ENCODE measurements around the gene MAPK7.
"Not testable (repeated sequence)": the region's sequence is repeated elsewhere in the genome, so short reads cannot be mapped to it uniquely, and the experiment has no call there.

MAPK7 gene

DNA sequence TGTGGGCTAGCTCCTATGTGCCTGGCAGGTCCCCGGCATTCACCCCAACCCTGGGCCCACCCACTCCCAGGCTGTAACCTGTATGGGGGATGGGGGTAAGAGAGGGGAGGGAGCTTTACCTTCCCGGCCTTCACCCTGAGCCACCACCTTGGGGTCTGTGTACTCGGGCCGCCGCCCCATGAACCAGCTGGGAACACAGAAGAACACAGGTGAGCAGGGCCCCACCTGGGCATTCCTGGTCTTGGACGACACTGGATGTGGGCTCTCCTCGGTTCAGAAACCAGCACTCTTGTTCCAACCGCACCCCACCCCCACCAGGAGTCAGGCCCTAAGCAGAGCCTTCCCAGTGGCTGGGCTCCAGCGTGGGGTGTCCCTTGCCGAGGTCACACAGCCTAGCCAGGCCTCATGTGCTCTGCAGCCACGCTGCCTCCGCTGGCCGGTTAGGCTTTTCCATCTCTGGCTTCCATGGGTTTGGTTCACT, 34.6 kb upstream of the MAPK7 start:
- DNase-seq: no peak

DNA sequence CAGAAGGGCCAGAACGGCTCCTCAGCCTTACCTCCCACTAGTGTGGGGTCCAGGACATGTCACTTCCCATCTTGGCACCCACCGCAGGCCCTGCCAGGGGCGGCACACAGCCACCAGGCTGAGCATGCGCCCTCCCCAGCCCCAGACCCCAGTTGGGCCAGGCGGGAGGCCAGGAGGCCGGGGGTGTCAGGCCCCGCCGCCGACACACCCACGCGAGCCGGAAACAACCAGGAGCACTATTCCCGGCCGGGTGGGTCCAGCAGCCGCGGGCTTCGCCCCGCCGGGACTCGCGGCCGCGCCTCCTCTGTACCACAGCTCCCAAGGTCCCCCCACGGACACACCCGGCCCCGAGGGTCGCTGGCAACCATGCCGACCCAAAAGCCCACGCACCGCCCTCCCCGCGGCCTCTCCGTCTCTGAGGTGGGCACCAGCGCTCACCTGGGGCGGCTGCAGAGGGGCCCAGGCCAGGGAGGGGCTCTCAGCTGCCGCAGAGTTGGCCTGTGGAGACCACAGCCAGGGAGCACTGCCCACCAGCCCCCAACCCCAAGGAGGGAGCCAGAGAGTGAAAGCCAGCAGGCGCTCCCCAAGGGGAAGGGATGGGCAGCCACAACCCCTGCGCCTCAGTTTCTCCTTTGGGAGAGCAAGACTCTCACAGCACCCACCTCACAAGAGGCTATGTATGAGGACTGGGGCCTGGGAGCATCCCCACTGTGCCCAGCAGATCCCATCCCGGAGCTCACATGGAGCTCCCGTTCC, 33.8 kb upstream of the MAPK7 start:
- peak; percentile 30 for DNase-seq

DNA sequence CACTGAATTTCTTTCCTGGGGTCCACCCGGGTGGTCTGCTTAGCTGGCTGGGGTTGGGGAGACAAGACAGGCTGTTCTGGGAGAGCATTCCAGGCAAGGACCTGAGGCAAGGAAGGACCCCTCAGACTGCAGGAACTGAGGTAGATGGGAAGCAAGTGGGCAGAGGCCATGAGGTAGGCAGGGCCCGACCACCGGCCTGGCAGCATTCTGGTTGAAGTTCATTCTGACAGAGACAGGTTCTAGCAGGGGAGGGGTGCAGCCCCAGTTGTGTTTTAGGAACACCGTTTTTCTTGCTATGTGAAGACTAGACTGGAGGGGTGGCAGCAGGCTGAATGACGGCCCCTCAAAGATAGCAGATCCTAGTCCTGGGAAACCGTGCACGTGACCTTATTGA, 33.2 kb upstream of the MAPK7 start:
- DNase-seq: peak; percentile 43

GRCh38 chr17:19345486-19346350, 32.6 kb upstream of the MAPK7 start:
- DNase-seq: peak; percentile 26

DNA sequence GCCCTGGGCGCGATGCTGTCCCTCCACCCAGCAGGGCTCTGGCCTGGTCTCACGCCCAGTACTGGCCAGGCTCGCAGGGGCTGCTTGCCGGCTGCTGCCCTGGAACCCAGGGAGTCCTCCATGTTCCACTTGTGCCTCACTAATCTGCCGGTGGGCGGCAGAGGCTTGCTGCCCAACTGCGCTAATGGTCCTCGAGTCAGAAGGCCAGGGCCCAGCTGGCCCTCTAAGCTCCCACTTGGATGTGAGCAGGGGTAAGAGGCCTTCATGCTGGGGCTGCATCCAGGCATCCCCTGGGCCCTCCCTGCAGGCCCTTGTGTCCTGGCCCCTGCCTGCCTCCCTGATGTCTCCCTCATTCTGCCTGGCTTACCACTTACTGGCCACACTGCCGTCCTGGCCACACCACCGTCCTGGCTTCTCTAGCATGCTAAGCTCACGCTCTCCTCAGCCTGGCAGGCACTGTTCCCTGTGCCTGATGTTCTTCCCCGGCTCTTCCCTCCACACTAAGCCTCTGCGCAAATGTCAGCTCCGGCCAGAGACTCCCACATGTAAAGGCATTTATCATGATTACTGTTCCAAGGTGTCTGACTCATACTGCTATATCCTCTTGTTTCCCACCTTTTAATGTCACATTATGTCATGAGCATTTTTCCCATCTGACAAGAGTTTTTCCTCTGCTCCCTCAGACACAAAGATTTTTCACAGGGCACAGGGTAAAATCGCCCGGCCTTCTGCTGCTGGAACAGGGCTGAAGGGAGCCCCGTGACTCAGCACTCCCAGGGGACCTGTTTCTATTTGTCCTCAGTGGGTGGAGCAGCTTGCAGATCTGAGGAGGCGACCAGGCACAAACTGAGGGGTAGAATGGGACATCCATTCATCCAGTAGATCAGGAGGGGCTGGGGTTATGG, 31.7 kb upstream of the MAPK7 start:
- DNase-seq: peak; percentile 26

DNA sequence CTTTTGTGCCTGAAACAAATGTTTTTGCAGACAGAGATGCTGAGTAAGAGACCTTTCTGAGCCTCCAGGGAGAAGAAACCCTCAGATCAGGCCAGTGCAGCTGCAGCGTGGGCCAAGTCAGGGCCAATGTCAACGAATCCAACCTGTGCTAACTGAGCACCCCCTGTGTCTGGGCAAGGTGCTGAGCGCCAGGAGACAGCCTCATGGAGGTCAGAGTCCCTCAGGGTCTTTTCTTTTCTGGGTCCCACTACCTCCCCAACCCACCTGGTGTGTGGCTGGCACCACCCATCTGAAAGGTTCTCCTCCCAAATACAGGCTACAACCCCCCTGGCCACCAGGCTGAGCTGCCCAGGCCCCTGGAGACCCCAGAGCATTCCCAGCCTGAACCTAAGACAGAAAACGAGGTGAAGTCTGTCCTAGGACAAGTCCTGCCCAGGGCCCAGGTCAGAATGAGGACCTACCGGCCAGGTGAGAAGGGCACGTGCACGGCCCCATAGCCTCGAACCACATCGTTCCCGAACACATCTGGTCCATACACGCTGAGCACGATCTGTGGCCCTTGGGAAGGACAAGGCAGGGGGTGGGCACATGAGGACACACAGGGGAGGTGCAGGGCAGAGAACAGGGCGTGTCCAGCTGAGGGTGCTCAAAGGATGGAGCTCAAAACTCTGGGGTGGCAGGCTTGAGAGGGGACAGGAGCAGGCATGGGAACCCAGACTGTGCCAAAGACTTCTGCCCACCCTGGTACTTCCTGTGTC, 30.8 kb upstream of the MAPK7 start:
- DNase-seq: peak; percentile 40

DNA sequence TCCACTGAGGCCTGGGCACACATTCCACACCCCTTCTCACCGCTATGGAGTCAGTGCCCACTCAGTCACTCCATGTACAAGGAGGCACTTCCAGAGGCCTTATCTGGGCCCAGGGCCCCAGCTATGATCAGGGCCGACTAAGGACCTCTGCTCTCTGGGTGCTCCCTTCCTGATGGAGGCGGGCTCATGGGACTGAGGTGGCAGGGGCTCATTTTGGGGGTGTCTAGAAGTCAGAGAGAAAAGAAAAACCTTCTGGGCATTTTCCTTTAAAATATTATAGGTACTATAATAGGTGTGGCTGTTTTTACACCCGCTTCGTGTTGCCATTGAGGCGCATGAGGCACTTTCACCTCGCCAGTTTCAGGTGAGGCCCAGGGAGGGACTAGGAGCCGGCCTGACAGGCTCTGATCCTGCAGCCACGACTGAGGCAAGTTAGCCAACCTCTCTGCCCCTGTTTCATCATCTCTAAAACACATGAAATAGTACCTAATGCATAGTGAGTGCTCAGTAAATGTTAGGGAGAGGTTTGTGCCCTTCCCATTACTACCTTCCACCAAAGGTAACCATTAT, 30.1 kb upstream of the MAPK7 start:
- peak; percentile 33 for DNase-seq

DNA sequence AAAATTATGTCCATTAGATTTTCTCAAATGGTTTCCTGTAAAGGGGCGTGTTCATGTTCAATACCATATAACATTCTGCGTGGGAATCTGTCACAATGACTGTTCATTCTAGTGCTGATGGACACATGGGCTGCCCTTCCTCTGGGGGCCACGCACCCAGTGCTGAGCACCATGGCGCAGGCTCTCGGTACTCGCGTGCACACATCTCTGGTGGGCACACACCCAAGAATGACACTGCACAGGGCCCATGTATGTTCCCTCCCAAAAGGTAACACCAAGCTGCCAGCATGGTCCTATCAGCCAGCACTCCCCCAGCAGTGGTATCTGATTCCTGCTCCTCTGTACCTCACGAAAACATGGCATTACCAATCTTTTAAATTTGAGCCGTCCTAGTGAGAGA, 29.5 kb upstream of the MAPK7 start:
- DNase-seq: peak; percentile 39

DNA sequence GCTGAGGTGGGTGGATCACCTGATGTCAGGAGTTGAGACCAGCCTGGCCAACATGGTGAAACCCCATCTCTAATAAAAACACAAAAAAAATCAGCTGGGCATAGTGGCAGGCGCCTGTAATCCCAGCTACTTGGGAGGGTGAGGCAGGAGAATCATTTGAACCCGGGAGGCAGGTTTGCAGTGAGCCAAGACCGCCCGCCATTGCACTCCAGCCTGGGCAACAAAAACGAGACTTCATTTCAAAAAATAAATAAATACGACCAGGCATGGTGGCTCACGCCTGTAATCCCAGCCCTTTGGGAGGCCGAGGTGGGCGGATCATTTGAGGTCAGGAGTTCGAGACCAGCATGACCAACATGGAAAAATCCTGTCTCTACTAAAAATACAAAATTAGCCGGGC, 24.9 kb upstream of the MAPK7 start:
- not testable (repeated sequence) for DNase-seq

GRCh38 chr17:19354748-19355147, 23.6 kb upstream of the MAPK7 start:
- no peak for DNase-seq

- no peak for DNase-seq
Observed at GRCh38 chr17:19357351-19357750, 20.9 kb upstream of the MAPK7 start.

DNA sequence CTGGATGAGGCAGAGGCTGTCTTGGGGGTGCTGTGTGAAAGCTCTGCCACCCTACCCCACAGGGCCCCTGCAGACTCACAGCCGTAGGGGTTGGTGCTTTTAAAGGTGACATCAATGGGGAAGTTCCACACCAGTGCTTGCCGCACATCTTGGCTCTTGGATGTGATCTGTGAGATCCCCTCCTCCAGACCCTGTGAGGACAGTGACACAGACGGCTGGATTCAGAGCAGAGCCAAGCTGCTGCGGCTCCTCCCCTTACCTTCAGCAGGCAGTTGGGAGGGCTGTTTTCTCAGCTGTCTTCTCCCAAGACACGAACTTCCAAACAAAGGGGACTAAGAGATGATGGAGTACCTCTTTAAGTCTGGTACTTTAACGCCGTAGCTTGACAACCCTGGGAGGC, 20.5 kb upstream of the MAPK7 start:
- no peak for DNase-seq

DNA sequence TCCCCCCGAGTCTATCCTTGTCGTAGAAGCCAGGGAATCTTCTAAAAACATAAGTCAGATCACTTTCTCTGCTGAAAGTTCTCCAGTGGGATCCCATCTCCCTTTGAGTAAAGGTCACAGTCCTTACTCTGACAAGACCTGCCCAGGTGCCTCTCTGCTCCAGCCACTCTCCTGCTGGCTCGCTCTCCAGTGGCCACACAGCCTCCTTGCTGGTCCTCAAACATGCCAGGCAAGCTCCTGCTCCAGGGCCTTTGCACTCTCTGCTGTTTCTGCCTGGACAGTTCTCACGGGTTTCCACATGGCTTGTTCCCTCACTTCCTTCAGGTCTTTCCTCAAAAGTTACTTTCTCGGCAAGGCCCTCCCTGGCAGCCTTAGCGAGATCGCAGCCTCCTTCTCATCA, 19.1 kb upstream of the MAPK7 start:
- DNase-seq: no peak

GRCh38 chr17:19359856-19360255, 18.4 kb upstream of the MAPK7 start:
- no peak for DNase-seq

- DNase-seq: no peak
Observed at GRCh38 chr17:19360772-19361171, 17.5 kb upstream of the MAPK7 start.

DNA sequence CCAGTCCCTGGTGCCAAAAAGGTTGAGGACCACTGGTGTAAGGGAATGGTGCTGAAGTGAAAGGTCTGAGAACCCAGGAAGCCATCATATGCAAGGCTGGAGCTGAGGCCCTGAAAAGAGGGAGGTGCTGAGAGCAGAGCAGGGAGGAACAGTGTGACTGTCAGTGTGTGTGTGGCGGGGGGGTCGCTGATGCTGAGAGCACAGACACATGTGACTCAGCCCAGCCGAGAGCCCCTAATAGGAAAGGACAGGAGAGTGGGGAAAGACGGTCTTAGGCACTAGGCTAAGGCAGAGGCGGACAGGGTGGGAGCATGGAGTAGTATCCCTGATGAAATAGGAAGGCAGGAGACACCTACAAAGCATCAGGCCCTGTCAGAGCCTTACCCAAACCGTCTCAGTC, 17.0 kb upstream of the MAPK7 start:
- DNase-seq: no peak

- no peak for DNase-seq
Observed at GRCh38 chr17:19361944-19362276, 16.4 kb upstream of the MAPK7 start.

GRCh38 chr17:19362277-19363113, 15.8 kb upstream of the MAPK7 start, which contains the start of gene B9D1:
Gene B9D1, minus strand, starts transcription at chr17:19362723. Its CDS starts 154 bp downstream, at chr17:19362569.
- peak; percentile 96 for DNase-seq

DNA sequence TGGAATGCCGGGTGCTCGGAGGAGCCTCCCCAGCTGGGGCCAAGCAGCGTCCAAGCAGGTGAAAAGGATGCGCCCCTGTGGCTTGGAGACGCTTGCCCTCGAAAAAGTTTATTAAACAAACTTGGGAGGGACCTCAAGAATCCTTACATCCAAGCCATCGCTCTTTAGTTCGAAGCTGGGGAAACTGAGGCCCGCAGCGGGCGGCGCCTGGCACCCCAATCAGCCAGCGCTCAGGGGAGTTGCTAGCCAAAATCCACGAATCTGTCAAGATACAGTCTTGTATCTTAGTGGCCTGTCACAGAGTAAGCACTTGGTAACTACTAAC, 15.2 kb upstream of the MAPK7 start:
- DNase-seq: no peak

- no peak for DNase-seq
Observed at GRCh38 chr17:19363460-19364035, 14.8 kb upstream of the MAPK7 start.

Measured in activated CD8-positive, alpha-beta memory T cell treated with anti-CD3 and anti-CD28 coated beads, Interleukin-2, amount 50 U/mL, for 48 hours (primary cell).